NCI-H2171 treated with DMSO at 0.1 percent for 48 hours (cell line): ENCODE results near the gene ALG9.

ENCODE experiments used
- DNase-seq: peaks from one replicate; lab custom pipeline; 2025; lab: John Stamatoyannopoulos, UW

The ALG9 gene

DNA sequence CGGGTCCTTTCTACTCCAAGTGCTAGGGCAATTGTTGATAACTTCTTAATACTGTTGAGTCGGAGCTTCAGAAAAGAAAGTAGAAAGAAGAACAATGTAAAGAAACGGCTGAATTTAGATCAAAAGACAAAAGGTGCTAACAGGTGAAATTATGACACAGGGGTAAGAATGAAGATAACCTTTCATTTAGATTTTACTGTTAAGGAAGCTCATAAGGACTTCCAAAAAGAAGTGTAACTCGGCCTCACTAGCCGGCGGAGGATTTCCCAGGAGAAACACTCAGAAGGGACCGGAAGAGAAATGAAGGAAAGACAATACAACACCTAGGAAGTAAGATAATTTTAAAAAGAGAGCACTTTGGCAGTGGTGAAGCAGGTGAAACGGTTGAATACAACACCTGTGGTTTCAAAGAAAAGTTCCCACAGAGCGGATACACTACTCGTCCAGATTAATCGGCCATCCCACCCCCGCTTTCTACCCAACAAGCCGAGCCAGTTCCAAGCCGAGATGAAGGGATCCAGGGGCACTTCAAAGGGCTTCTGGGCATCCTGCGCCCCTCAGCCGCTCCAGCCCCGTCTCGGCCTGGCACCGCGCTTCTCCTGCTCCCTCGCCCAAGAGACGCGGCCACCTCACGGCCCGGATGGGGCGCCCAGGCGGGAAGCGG is 105.9 kb downstream of the ALG9 start:
- DNase-seq = peak; percentile 41

DNA sequence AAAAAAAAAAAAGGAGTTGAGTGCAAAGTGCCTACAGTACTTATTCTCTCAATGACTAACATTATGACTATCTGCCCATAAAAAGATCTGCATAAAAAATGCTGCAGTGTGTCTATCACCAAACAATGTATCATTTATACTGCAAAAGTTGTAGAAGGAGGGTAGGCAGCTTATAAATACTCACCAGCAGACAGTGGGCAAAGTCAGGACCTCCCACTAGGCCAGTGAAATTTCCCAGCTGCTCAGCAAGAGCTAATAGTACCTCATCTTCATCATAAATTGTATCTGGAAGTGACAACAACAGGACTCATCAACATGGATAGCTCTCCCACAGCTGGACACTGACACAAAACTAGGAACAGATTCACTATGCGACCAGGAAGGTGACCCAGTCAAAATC is 106.8 kb downstream of the ALG9 start:
- DNase-seq = no peak

DNA sequence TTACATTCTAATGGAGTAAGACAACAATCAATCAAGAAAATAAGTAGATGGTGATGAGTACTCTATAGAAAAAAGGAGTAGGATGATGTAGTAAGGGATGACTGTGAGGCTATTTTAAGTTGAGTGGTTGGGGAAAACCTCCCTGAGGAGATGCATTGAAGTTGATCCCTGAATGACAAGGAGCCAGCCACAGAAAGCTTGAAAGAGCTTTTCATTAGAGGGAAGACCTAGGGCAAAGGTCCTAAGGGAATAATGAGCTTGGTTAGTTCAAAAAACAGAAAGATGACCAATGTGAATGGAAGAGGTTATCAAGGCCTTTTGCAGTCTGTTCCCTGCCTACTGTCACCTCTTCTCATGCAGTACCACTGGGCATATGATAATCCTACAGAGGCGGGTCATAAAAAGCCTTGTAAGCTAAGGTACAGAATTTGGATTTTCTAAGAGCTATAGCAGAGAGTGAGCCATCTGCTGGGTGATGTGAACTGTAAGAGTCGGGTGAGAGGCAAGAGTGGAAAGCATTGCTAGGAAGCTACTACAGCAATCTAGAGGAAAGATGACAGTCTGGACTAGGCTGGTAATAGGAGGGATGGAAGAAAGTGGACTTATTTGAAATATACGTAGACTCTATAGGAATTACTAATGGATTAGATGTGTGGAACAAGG is 108.3 kb downstream of the ALG9 start:
- DNase-seq = peak; percentile 64

DNA sequence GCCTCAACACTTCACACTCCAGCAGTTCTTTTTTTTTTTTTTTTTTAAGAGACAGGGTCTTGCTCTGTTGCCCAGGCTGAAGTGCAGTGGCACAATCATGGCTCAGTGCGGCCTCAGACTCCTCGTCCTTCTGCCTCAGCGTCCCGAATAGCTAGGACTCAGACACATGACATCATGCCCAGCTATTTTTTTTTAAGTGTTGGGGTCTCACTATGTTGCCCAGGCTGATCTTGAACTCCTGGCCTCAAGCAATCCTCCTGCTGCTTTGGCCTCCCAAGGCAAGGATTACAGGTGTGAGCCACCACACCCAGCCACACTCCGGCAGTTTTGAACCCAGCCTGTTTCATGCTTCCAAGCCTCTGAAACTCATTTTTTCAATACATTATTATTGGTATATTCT is 108.9 kb downstream of the ALG9 start:
- no peak for DNase-seq

DNA sequence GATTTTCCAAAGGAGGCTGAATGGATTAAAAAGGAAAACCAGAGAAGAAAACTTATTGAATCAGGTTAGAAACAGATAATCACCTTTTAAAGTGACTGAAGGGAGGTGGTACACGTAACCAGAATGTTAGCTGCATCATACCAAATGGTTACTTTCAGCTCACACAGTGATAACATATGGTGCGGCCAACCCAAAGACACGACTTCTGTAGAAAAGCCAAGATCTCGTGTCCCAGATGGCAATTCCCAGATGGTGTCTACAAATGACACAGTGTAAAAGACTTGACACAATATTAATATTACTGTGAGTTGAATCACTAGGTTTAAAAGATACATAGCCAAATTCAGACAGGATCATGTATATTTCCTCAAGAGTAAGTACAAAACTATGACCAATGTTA is 110.3 kb downstream of the ALG9 start:
- peak; percentile 93 for DNase-seq

DNA sequence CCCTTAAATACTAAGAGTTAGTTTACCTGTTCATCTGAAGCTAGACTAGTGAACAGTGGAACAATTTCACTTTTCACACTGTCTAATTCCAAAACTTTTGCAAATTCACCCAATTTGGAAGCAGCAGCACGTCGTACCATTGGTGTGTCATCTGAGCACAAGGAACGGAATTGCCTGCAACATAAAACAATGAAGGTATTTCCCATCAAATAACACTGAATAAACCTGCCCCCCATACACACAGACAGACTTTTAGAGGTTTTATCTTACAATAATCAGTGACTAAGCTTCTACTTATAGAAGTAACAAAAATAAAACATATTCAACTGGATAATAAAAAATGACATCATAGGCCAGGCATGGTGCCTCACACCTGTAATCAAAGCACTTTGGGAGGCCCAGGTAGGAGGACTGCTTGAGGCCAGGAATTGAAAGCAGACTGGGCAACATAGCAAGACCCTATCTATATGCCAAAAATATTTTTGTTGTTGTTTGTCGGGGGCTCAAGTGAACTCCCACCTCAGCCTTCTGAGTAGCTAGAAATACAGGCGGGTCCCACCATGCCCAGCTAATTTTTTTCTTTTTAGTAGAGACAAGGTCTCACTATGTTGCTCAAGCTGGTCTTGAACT is 111.5 kb downstream of the ALG9 start:
- no peak for DNase-seq

DNA sequence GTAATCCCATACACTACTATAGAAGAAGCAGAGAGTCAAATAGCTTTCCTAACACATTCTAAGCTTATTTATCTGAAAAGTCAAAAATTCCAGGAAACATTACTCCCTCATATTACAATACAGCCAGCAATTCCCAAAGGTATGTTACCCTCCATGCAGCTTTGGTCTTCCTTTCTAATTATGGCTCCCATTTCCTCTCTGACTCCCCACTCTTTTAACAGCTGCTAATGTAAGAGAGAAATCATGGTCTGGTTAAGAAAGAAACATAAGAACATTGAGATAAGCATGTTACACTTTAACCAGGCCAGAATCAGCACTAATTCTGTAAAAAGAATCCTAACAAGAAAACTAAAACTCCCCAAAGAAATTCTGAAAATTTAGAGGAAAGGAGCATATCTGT is 112.0 kb downstream of the ALG9 start:
- no peak for DNase-seq

DNA sequence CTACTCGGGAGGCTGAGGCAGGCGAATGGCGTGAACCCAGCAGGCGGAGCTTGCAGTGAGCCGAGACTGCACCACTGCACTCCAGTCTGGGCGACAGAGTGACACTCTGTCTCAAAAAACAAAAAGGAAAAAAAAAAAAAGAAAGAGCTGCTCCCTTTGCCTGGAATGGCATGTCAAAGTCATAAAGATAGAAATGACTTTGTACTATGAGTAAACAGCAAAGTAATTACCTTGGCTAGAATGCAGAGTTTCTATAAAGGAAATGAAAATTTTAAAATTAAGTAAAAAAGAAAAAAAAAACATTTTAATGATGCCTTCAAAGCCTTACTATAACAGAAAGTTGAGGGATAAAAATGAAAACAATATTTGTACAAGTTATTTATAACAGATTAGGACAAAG is 115.3 kb downstream of the ALG9 start:
- no peak for DNase-seq

DNA sequence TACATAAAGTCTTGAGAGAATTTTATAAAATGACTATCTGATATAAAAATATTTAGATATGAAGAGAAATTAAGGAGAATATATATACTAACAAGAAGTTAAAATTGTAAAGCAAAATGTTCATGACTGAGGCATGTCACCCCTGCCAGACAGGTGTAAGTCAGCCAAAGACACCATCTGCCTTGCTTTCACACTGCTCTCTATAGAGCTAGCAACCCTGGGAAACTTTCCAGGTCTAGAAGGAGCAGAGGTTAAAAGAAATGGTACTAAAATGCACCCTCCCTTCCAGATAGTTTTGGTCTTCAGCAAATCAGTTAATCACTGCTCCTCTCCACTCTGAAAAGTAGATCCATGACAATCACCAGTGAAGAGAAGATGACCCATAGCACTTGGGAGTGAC is 121.7 kb downstream of the ALG9 start:
- peak; percentile 69 for DNase-seq

DNA sequence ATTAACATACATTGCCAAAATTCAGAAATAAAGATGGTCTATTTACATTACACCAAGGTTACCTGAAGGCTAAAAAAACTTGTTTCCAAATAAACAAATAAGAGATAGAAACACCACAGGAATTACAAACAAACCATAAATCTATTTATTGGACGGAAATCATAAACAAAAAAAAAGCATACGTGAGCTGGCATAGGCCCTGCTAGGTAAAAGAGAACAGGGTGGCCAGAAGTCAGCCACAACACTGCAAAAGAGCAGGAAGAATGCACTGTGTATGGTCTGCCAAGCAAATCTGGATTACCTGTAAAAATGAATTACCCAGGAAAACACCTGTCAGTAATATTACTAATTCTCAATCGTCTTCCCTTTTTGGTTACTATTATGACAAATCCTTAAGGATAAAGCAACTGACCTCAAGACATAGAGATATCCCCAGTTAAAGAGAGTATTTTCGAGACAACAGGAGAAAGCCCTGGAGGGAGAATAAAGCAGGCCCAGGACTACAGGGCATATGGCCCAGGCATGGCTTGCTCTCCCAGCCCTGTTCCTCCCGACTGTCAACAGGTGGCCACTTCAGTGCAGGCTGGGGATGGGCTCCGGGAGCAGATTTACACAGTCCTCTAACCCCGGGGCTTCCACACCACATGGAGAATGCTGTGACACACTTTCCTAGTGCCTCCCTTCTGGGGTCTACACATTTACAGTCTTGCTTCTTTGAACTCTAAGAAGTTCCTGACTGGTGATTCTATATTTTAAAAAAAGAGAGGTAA is 123.2 kb downstream of the ALG9 start:
- DNase-seq = peak; percentile 73

DNA sequence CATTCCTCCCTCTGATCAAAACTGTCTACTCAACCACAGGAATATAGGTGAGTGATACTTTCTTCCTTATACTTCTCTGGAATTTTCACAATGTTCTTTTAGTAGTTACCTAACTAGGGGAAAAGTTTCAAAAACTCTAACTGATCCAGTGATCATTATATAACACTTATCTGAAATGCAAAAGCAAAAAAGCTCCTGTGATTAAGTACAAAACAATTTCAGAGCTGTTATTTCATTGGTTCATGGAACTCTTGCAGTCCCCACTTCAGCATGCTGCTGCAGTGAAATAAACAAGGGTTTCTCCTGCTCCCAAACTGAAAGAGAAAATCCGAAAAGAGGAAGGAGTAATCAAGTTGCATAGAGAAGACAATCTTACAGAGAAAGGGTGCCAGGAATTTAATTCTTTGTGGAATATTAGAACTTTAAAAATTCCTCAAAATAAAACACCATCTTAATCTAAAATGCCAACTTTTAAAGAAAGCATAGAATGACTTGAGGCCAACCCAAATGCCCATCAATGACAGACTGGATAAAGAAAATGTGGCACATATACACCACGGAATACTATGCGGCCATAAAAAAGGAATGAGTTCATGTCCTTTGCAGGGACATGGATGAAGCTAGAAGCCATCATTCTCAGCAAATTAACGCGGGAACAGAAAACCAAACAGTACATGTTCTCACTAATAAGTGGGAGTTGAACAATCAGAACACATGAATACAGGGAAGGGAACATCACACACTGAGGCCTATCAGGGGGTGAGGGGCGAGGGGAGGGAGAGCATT is 125.5 kb downstream of the ALG9 start:
- DNase-seq = no peak

DNA sequence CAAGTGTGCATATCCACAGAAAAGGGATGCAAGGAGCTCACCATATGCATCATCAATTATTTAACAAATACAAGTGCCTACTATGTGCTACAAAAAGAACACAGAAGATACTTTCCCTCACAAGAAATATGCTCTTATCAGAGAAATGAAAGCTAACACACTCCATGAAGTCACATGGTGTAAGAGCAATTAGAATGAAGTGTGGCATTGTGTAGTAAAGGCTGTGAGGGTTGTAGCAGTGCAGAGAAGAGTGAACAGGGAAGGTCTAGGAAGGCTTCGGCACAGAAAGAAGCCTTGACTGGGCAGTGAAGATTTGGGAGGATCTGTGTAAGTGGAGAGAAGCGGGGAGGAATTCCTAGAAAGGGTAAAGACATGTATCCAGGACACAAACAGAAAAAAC is 127.7 kb downstream of the ALG9 start:
- DNase-seq = no peak

DNA sequence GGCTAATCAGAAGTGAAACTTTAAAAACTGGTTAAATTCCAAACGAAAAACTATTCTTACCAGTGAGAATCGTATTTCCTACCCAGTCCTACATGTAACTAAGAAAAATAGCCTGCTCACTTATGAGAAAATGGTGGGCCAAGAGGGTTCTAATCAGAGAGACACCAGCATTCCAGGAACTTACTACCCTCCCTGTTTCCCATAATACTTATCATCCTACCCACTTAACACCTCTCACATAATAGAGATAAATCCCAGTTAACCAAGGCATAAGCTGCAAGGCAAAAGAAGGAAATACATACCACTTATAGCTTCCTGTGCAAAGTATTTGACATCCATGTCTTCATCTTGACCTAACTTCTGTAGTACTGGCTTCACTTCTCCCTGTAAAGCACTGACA is 129.6 kb downstream of the ALG9 start:
- no peak for DNase-seq

DNA sequence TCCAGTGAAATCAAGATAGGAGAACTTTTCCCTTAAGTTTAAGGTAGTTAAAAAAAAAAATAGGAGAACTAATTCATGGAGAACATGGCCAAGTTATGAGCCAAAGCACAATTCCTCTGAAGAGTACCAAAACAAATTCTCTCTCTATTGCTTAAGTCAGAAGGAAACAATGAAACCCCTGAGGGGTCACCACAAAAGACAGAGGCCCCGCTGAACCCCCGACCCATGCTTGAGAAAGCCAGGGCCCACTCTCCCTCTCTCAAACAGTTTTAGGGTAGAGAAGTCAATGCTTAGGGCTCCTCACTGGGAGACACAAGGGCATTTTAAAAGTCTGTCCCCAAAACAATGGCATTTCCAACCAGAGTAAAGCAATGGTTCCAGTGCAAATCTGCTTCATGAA is 132.1 kb downstream of the ALG9 start:
- DNase-seq = no peak

DNA sequence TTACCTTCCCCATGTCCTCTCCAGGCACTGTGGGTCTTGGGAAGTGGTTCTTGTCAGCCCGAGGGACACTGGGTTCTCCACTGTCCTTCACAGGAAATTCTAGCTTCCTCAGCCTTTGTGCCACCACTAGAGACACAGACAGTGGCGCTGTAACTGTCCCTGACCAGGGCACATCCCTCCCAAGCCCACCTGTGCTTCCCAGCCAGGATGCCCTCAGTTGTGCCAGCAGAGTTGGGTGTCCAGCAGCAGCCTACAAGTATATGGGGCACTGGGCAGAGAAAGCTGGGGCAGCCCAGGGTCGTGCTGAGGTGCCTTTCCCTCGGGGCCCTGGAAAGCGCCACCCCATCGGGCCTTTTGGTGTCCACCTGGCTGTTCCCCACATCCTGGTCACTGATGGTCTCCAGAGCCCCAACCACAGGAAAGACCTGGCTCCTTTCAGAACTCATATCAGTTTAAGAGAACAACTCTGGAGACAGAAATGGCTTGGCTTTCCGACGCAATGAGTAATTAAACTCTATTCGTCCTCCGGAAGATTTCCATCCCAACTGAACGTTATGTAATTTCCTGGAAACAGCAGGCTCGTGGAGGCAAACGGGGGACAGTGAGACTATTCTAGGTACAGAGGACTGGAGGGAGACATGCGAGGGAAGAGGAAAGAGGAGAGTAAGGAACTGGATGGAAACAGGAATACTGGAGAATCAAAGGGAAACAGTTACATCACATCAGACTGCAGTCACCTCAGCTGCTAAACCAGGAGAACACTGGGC is 133.8 kb downstream of the ALG9 start:
- no peak for DNase-seq

DNA sequence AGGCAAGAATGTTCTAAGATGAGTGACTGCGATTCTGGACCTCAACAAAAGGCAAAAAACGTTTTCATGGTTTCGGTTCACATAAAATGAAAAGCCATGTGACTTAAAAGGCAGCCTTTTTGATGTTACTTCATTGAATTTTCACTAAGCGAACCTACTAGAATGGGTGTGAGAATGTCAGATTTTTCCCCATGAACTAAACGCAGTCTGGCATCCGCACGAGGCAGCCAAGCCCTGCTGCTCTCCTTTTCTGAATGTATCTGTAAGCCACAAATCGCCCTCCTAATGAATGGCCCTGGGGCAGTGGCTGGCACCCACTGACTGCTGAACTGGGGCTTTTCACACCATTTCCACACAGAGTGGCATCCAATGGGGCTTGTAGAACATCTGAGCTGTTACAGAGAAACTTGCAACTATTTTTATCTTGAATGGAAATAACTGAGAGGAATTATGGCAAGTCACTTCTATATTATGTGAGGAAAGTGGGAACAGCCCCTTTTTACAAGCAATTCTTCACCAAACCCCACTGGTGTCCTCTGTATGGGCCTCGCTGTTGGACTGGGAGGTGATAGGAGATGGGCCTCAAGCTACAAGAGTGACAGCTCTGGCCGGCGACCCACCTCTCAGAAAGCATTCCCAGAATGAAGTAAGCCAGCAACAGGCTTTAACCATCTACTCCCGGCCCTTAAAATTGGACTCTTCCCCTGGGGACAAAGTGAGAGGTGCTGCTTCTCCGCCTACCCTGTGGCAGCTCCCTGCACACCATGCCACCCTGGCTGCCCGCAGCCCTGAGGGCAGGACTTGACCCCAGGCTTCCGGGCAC is 134.5 kb downstream of the ALG9 start:
- DNase-seq = no peak
